WTC11 (cell line): ENCODE measurements around the gene KCNA1. TPM values are rescaled to one million over a fixed set of nuclear protein-coding genes. Genes with fewer than 3 reads are reported as not detected.

ENCODE experiments used
- ATAC-seq: fragments of 200-7000 bp; cut with Tn5 transposase; 2 replicates; pipeline ENCODE4 v1.10.0; 2021; ENCODE audit warnings: mild to moderate bottlenecking, moderate library complexity
- CTCF ChIA-PET: fragments of 300-600 bp; sonication (Branson Sonifier 250); formaldehyde crosslinking; loops from one replicate; lab custom pipeline; 2021; ENCODE audit warnings: antibody characterized with exemption; lab: Charles Lee
- POLR2A ChIA-PET: fragments of 350-600 bp; sonication (Branson Sonifier 250); formaldehyde crosslinking; loops from one replicate; lab custom pipeline; 2021; ENCODE audit warnings: antibody characterized with exemption; lab: Charles Lee
- DNase-seq: peaks from one replicate; pipeline ENCODE4 v3.0.0; 2021; ENCODE audit warnings: low spot score
- H3K27ac Mint-ChIP-seq: 2 replicates; pipeline ENCODE4 v1.8.0; 2021; ENCODE audit warnings: mixed read lengths
- H3K27me3 Mint-ChIP-seq: 2 replicates; pipeline ENCODE4 v1.8.0; 2021; ENCODE audit warnings: low read depth, mild to moderate bottlenecking, moderate library complexity, mixed read lengths
- H3K36me3 Mint-ChIP-seq: 2 replicates; pipeline ENCODE4 v1.8.0; 2021; ENCODE audit warnings: mixed read lengths
- H3K4me1 Mint-ChIP-seq: 2 replicates; pipeline ENCODE4 v1.8.0; 2022; ENCODE audit warnings: mixed read lengths
- H3K4me3 Mint-ChIP-seq: 2 replicates; pipeline ENCODE4 v1.8.0; 2021; ENCODE audit warnings: mild to moderate bottlenecking, moderate library complexity, mixed read lengths
- H3K9me3 Mint-ChIP-seq: 2 replicates; pipeline ENCODE4 v1.8.0; 2021; ENCODE audit warnings: mixed read lengths
- ATF6 ChIP-seq: sonication (generic); formaldehyde crosslinking; IDR thresholded peaks from 2 replicates; pipeline ENCODE4 v1.8.1; 2023; ENCODE audit warnings: mild to moderate bottlenecking, missing genetic modification reagents
- CREM ChIP-seq: sonication (generic); formaldehyde crosslinking; IDR thresholded peaks from 2 replicates; pipeline ENCODE4 v1.8.1; 2022; ENCODE audit warnings: mild to moderate bottlenecking, missing genetic modification reagents, moderate library complexity
- FOXK1 ChIP-seq: sonication (generic); formaldehyde crosslinking; IDR thresholded peaks from 2 replicates; pipeline ENCODE4 v1.8.0; 2022; ENCODE audit warnings: mild to moderate bottlenecking, moderate library complexity, missing genetic modification reagents
- KAT7 ChIP-seq: sonication (generic); formaldehyde crosslinking; IDR thresholded peaks from 2 replicates; pipeline ENCODE4 v1.8.1; 2023; ENCODE audit warnings: missing genetic modification reagents, mild to moderate bottlenecking, borderline replicate concordance
- MAX ChIP-seq: sonication (generic); formaldehyde crosslinking; IDR thresholded peaks from 2 replicates; pipeline ENCODE4 v1.8.0; 2022; ENCODE audit warnings: mild to moderate bottlenecking, missing genetic modification reagents
- MXD4 ChIP-seq: fragments of 250-450 bp; sonication (Bioruptor Pico); IDR thresholded peaks from 2 replicates; pipeline ENCODE4 v1.8.0; 2021; ENCODE audit warnings: mild to moderate bottlenecking, moderate library complexity, borderline replicate concordance
- NFATC4 ChIP-seq: fragments of 250-450 bp; sonication (Bioruptor Pico); IDR thresholded peaks from 2 replicates; pipeline ENCODE4 v1.9.0; 2021; ENCODE audit warnings: mild to moderate bottlenecking
- NFYB ChIP-seq: sonication (generic); formaldehyde crosslinking; conservative IDR thresholded peaks from 2 replicates; pipeline ENCODE4 v1.8.0; 2022; ENCODE audit warnings: low read depth, missing genetic modification reagents
- NR3C1 ChIP-seq: sonication (generic); formaldehyde crosslinking; conservative IDR thresholded peaks from 2 replicates; pipeline ENCODE4 v1.8.1; 2023; ENCODE audit warnings: low read depth, mild to moderate bottlenecking, missing genetic modification reagents
- PRRX2 ChIP-seq: fragments of 250-450 bp; sonication (Bioruptor Pico); IDR thresholded peaks from 2 replicates; pipeline ENCODE4 v1.8.0; 2021; ENCODE audit warnings: mild to moderate bottlenecking
- SP1 ChIP-seq: sonication (generic); formaldehyde crosslinking; conservative IDR thresholded peaks from 2 replicates; pipeline ENCODE4 v1.8.1; 2022; ENCODE audit warnings: missing genetic modification reagents
- STAT6 ChIP-seq: sonication (generic); formaldehyde crosslinking; conservative IDR thresholded peaks from 2 replicates; pipeline ENCODE4 v1.8.1; 2023; ENCODE audit warnings: mild to moderate bottlenecking, low read depth, missing genetic modification reagents, moderate library complexity
- TEAD1 ChIP-seq: sonication (generic); formaldehyde crosslinking; IDR thresholded peaks from 2 replicates; pipeline ENCODE4 v1.8.0; 2022; ENCODE audit warnings: mild to moderate bottlenecking, missing genetic modification reagents
- TEAD4 ChIP-seq: sonication (generic); formaldehyde crosslinking; IDR thresholded peaks from 2 replicates; pipeline ENCODE4 v1.8.0; 2022; ENCODE audit warnings: mild to moderate bottlenecking, missing genetic modification reagents
- TP53 ChIP-seq: sonication (generic); formaldehyde crosslinking; IDR thresholded peaks from 2 replicates; pipeline ENCODE4 v1.8.1; 2023; ENCODE audit warnings: mild to moderate bottlenecking, missing genetic modification reagents
- ZBTB43 ChIP-seq: sonication (generic); formaldehyde crosslinking; IDR thresholded peaks from 2 replicates; pipeline ENCODE4 v1.8.1; 2023; ENCODE audit warnings: mild to moderate bottlenecking, missing genetic modification reagents
- ZNF263 ChIP-seq: sonication (generic); formaldehyde crosslinking; IDR thresholded peaks from 2 replicates; pipeline ENCODE4 v1.8.1; 2022; ENCODE audit warnings: low read depth, mild to moderate bottlenecking, moderate library complexity, missing genetic modification reagents
- ZNF396 ChIP-seq: fragments of 250-450 bp; sonication (Bioruptor Pico); IDR thresholded peaks from 2 replicates; pipeline ENCODE4 v1.8.0; 2021; ENCODE audit warnings: mild to moderate bottlenecking, moderate library complexity, borderline replicate concordance
- total RNA-seq: library from RNA; stranded (reverse); gene quantifications from 3 replicates; pipeline ENCODE4 v1.2.3, GENCODE V29; 2021
- TF ChIP-seq, protein P1 (sequence below): sonication (generic); formaldehyde crosslinking; IDR thresholded peaks from 2 replicates; pipeline ENCODE4 v1.8.1; 2022; ENCODE audit warnings: missing genetic modification reagents, borderline replicate concordance
- TF ChIP-seq, protein P2 (sequence below): fragments of 250-450 bp; sonication (Bioruptor Pico); IDR thresholded peaks from 2 replicates; pipeline ENCODE4 v1.9.0; 2021; ENCODE audit warnings: moderate library complexity, mild to moderate bottlenecking, inconsistent platforms, borderline replicate concordance
- TF ChIP-seq, protein P3 (sequence below): sonication (generic); formaldehyde crosslinking; IDR thresholded peaks from 2 replicates; pipeline ENCODE4 v1.8.0; 2023; ENCODE audit warnings: missing genetic modification reagents, mild to moderate bottlenecking, borderline replicate concordance
- TF ChIP-seq, protein P4 (sequence below): fragments of 250-450 bp; sonication (Bioruptor Pico); IDR thresholded peaks from 2 replicates; pipeline ENCODE4 v2.1.2; 2022; ENCODE audit warnings: mild to moderate bottlenecking, moderate library complexity

Gene KCNA1
- total RNA-seq, 1 experiment from 2014 or later: 0.04 TPM

- TF ChIP-seq, protein P1, sequence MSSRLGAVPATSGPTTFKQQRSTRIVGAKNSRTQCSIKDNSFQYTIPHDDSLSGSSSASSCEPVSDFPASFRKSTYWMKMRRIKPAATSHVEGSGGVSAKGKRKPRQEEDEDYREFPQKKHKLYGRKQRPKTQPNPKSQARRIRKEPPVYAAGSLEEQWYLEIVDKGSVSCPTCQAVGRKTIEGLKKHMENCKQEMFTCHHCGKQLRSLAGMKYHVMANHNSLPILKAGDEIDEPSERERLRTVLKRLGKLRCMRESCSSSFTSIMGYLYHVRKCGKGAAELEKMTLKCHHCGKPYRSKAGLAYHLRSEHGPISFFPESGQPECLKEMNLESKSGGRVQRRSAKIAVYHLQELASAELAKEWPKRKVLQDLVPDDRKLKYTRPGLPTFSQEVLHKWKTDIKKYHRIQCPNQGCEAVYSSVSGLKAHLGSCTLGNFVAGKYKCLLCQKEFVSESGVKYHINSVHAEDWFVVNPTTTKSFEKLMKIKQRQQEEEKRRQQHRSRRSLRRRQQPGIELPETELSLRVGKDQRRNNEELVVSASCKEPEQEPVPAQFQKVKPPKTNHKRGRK: no peak
- TF ChIP-seq CREM (CRISPR knock-in tag): no peak
- no peak for TF ChIP-seq ZBTB43 (CRISPR knock-in tag)
- no peak for TF ChIP-seq TEAD1 (CRISPR knock-in tag)
- TF ChIP-seq KAT7: no peak
- no peak for TF ChIP-seq ATF6 (CRISPR knock-in tag)
- TF ChIP-seq ZNF396 (CRISPR knock-in tag): no peak
- TF ChIP-seq, protein P2, sequence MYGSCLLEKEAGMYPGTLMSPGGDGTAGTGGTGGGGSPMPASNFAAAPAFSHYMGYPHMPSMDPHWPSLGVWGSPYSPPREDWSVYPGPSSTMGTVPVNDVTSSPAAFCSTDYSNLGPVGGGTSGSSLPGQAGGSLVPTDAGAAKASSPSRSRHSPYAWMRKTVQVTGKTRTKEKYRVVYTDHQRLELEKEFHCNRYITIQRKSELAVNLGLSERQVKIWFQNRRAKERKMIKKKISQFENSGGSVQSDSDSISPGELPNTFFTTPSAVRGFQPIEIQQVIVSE (CRISPR knock-in tag): no peak
Observed at GRCh38 chr12:4873947-4874346, 35.8 kb upstream of the KCNA1 start (continued).

DNA sequence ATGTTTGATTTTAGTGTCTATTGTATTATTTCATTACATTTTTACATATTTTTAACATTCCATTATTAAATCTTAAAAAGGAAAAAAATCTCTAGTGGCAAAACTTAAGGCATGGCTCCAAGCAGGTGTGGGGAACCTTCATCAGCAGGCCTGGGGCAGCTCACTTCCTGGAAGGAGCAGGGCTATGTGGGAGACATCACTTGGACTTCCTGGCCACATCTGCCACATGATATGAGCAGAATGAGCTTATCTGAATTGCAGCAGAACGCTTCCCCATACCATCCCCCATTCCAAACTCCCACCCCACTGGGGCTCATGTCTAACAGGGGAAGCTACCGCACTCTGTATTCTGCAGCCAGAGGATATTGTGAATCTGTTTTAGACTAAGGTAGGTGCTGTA is 35.0 kb upstream of the KCNA1 start:
- ATAC-seq (no peak), DNase-seq (no peak)
- peaks cover 18% of the 10 kb centered on the region for H3K36me3 Mint-ChIP-seq
- no peak overlapping the region for H3K27ac Mint-ChIP-seq
- no peaks in the 10 kb centered on the region for H3K4me1 Mint-ChIP-seq
- POLR2A ChIA-PET: no interaction called here
- CTCF ChIA-PET: no interaction called here
- H3K27me3 Mint-ChIP-seq: peaks cover 36% of the 10 kb centered on the region
- H3K4me3 Mint-ChIP-seq: no peak overlapping the region
- peaks cover 39% of the 10 kb centered on the region for H3K9me3 Mint-ChIP-seq
- TF ChIP-seq, protein P3, sequence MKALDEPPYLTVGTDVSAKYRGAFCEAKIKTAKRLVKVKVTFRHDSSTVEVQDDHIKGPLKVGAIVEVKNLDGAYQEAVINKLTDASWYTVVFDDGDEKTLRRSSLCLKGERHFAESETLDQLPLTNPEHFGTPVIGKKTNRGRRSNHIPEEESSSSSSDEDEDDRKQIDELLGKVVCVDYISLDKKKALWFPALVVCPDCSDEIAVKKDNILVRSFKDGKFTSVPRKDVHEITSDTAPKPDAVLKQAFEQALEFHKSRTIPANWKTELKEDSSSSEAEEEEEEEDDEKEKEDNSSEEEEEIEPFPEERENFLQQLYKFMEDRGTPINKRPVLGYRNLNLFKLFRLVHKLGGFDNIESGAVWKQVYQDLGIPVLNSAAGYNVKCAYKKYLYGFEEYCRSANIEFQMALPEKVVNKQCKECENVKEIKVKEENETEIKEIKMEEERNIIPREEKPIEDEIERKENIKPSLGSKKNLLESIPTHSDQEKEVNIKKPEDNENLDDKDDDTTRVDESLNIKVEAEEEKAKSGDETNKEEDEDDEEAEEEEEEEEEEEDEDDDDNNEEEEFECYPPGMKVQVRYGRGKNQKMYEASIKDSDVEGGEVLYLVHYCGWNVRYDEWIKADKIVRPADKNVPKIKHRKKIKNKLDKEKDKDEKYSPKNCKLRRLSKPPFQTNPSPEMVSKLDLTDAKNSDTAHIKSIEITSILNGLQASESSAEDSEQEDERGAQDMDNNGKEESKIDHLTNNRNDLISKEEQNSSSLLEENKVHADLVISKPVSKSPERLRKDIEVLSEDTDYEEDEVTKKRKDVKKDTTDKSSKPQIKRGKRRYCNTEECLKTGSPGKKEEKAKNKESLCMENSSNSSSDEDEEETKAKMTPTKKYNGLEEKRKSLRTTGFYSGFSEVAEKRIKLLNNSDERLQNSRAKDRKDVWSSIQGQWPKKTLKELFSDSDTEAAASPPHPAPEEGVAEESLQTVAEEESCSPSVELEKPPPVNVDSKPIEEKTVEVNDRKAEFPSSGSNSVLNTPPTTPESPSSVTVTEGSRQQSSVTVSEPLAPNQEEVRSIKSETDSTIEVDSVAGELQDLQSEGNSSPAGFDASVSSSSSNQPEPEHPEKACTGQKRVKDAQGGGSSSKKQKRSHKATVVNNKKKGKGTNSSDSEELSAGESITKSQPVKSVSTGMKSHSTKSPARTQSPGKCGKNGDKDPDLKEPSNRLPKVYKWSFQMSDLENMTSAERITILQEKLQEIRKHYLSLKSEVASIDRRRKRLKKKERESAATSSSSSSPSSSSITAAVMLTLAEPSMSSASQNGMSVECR (CRISPR knock-in tag): no peak
- TF ChIP-seq ZNF263 (CRISPR knock-in tag) (no peak), PRRX2 (CRISPR knock-in tag) (no peak), MAX (no peak), NR3C1 (CRISPR knock-in tag) (no peak), SP1 (CRISPR knock-in tag) (no peak), TEAD4 (CRISPR knock-in tag) (no peak), NFATC4 (CRISPR knock-in tag) (no peak), STAT6 (CRISPR knock-in tag) (no peak), MXD4 (no peak), TEAD1 (CRISPR knock-in tag) (no peak), FOXK1 (no peak), TP53 (CRISPR knock-in tag) (no peak), NFYB (CRISPR knock-in tag) (no peak)
- TF ChIP-seq, protein P4, sequence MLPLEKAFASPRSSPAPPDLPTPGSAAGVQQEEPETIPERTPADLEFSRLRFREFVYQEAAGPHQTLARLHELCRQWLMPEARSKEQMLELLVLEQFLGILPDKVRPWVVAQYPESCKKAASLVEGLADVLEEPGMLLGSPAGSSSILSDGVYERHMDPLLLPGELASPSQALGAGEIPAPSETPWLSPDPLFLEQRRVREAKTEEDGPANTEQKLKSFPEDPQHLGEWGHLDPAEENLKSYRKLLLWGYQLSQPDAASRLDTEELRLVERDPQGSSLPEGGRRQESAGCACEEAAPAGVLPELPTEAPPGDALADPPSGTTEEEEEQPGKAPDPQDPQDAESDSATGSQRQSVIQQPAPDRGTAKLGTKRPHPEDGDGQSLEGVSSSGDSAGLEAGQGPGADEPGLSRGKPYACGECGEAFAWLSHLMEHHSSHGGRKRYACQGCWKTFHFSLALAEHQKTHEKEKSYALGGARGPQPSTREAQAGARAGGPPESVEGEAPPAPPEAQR (CRISPR knock-in tag): no peak
